Heart left ventricle (tissue), 13 donors: ENCODE measurements around the gene SLC52A3.

Experiments used
- CTCF ChIP-seq, 12 donors: fragments of 200-600 bp; sonication (generic) in 4 of 12; IDR thresholded peaks; one replicate each; pipeline versions ENCODE4 v1.5.0 to v1.8.0; 2018 to 2022; ENCODE audit warnings: antibody characterized with exemption in 12 of 12, mild to moderate bottlenecking in 5 of 12
- POLR2A ChIP-seq, 2 donors: fragments of 450-650 bp; IDR thresholded peaks; one replicate each; pipeline ENCODE4 v1.6.1; 2017; ENCODE audit warnings: antibody characterized with exemption in 2 of 2, mild to moderate bottlenecking in 2 of 2, moderate library complexity in 2 of 2
- donor health status: ischemic (EF 13 %, LVEDD 7.1; RV severe dilation, severe dysfunction).
- donor health status: DM: no; HTN: yes; CAD: no.
- donor health status: DM: no; HTN: no; CAD: no.
- donor health status: ischemic (EF 25% LVEDD 6.9; RV normal size, moderate dysfunction).
- donor health status: ischemic (EF 25% LVEDD 5.7; RV mildly dilated, moderate dysfunction).
- donor health status: ischemic (EF 35%, LVEDD 5.7; RV mildly dilated, moderate dysfunction).
- donor health status: nonischemic (EF 11% LVEDD 7.7; RV severe dilation, severe dysfunction).
- donor health status: DM: yes; HTN: yes; CAD: no.
- donor health status: PGD.
- donor health status: ischemic (EF 29% LVEDD 5.4; RV normal size, mild dysfunction).
- donor health status: nonischemic (EF 23%, LVEDD 6.1; RV moderate dilation, normal function).

DNA sequence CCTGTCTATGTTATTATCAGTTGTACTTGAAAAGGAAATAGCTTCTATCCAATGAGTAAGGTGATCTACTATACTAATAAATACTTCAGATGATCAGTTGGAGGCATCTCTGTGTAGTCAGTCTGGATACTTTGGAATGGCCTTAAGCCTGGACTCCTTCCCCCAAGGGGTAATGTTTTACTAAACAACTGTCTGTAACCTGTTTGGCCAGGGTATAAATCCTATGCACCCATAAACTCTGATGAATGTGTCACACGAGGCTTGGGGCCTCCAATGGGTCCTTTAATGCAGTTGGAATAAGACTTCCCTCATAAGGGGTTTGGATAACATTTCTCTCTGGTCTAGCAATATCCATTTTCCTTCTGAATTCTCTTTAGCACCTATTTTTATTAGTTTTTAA lies 19.5 kb upstream of the SLC52A3 start:
- TF ChIP-seq CTCF (IDR thresholded peaks at IDR 0.05) (no peak), POLR2A (IDR thresholded peaks at IDR 0.05) (no peak)
